Mucosa of rectum (tissue), 2 donors: ENCODE measurements around the gene ELF1.
"Not testable (repeated sequence)": the region's sequence is repeated elsewhere in the genome, so short reads cannot be mapped to it uniquely, and the experiment has no call there.

Experiments
- H3K27ac ChIP-seq, 2 donors: one replicate each; pipeline ENCODE4 v1.7.0; 2013; ENCODE audit warnings: inconsistent platforms in 2 of 2, low read depth in 2 of 2, low read length in 2 of 2
- H3K27me3 ChIP-seq, 2 donors: one replicate each; pipeline ENCODE4 v1.7.0; 2013; ENCODE audit warnings: low read length in 2 of 2; ENCODE audit not compliant: control insufficient read depth in 2 of 2, insufficient read depth in 2 of 2
- H3K36me3 ChIP-seq, 2 donors: one replicate each; pipeline ENCODE4 v1.7.0; 2013; ENCODE audit warnings: low read length in 2 of 2; ENCODE audit not compliant: control insufficient read depth in 2 of 2, insufficient read depth in 2 of 2
- H3K4me1 ChIP-seq, 2 donors: one replicate each; pipeline ENCODE4 v1.7.0; 2013; ENCODE audit warnings: low read length in 2 of 2, mild to moderate bottlenecking in 1 of 2; ENCODE audit not compliant: control insufficient read depth in 2 of 2, insufficient read depth in 2 of 2
- H3K4me3 ChIP-seq, 2 donors: one replicate each; pipeline ENCODE4 v1.7.0; 2013; ENCODE audit warnings: low read length in 2 of 2
- H3K9ac ChIP-seq, 2 donors: one replicate each; pipeline ENCODE4 v1.7.0; 2013; ENCODE audit warnings: low read length in 2 of 2, low read depth in 1 of 2, mild to moderate bottlenecking in 1 of 2
- H3K9me3 ChIP-seq, 2 donors: one replicate each; pipeline ENCODE4 v1.7.0; 2013; ENCODE audit warnings: low read length in 2 of 2; ENCODE audit not compliant: control insufficient read depth in 2 of 2
- donor health status: healthy.
- donor health status: Normal muscosa, but diverticular disease.

The ELF1 gene

GRCh38 chr13:41048640-41049039, 29.5 kb upstream of the ELF1 start:
- Histone ChIP-seq H3K9ac (no peak overlapping the region), H3K4me3 (no peak overlapping the region), H3K4me1 (peaks cover under 1 to 7% of the 10 kb centered on the region in 2 donors), H3K27ac (no peak overlapping the region), H3K9me3 (no peaks in the 10 kb centered on the region), H3K36me3 (peaks cover 0 to 2% of the 10 kb centered on the region in 2 donors), H3K27me3 (no peaks in the 10 kb centered on the region)

GRCh38 chr13:41042419-41042818, 23.3 kb upstream of the ELF1 start:
- H3K27ac ChIP-seq, H3K4me1 ChIP-seq, H3K36me3 ChIP-seq, H3K9me3 ChIP-seq, H3K9ac ChIP-seq, H3K27me3 ChIP-seq, H3K4me3 ChIP-seq: not testable (repeated sequence)

GRCh38 chr13:41040584-41041334, 21.6 kb upstream of the ELF1 start:
- no peak overlapping the region for H3K4me3 ChIP-seq
- no peaks in the 10 kb centered on the region for H3K27me3 ChIP-seq
- H3K9ac ChIP-seq = no peak overlapping the region
- no peaks in the 10 kb centered on the region for H3K36me3 ChIP-seq
- H3K27ac ChIP-seq = no peak overlapping the region
- H3K9me3 ChIP-seq = no peaks in the 10 kb centered on the region
- peaks cover 0 to 2% of the 10 kb centered on the region in 2 donors for H3K4me1 ChIP-seq

- Histone ChIP-seq H3K9me3 (no peaks in the 10 kb centered on the region), H3K4me3 (no peak overlapping the region), H3K27ac (no peak overlapping the region), H3K27me3 (no peaks in the 10 kb centered on the region), H3K36me3 (no peaks in the 10 kb centered on the region), H3K9ac (no peak overlapping the region), H3K4me1 (peaks cover 0 to 2% of the 10 kb centered on the region in 2 donors)
Measured at GRCh38 chr13:41039746-41040145, 20.6 kb upstream of the ELF1 start.

GRCh38 chr13:41036557-41036956, 17.4 kb upstream of the ELF1 start:
- not testable (repeated sequence) for H3K27me3 ChIP-seq, H3K4me1 ChIP-seq, H3K9me3 ChIP-seq, H3K27ac ChIP-seq, H3K36me3 ChIP-seq, H3K9ac ChIP-seq, H3K4me3 ChIP-seq

- Histone ChIP-seq H3K9me3 (no peaks in the 10 kb centered on the region), H3K4me1 (no peaks in the 10 kb centered on the region), H3K27ac (no peak overlapping the region), H3K9ac (no peak overlapping the region), H3K27me3 (no peaks in the 10 kb centered on the region), H3K4me3 (no peak overlapping the region), H3K36me3 (no peaks in the 10 kb centered on the region)
Measured at GRCh38 chr13:41034881-41035280, 15.8 kb upstream of the ELF1 start.

GRCh38 chr13:41034382-41034781, 15.3 kb upstream of the ELF1 start:
- Histone ChIP-seq H3K36me3 (no peaks in the 10 kb centered on the region), H3K9ac (no peak overlapping the region), H3K4me1 (no peaks in the 10 kb centered on the region), H3K4me3 (no peak overlapping the region), H3K27me3 (no peaks in the 10 kb centered on the region), H3K9me3 (no peaks in the 10 kb centered on the region), H3K27ac (no peak overlapping the region)

- Histone ChIP-seq H3K27me3 (no peaks in the 10 kb centered on the region), H3K36me3 (no peaks in the 10 kb centered on the region), H3K4me3 (no peak overlapping the region), H3K27ac (no peak overlapping the region), H3K4me1 (no peaks in the 10 kb centered on the region), H3K9me3 (no peaks in the 10 kb centered on the region), H3K9ac (no peak overlapping the region)
Measured at GRCh38 chr13:41032691-41033376, 13.7 kb upstream of the ELF1 start.

GRCh38 chr13:41029629-41030028, 10.5 kb upstream of the ELF1 start:
- H3K4me1 ChIP-seq = peaks cover 0 to 3% of the 10 kb centered on the region in 2 donors
- H3K27me3 ChIP-seq = no peaks in the 10 kb centered on the region
- peaks cover 0 to 2% of the 10 kb centered on the region in 2 donors for H3K36me3 ChIP-seq
- H3K9me3 ChIP-seq = no peaks in the 10 kb centered on the region
- no peak overlapping the region for H3K9ac ChIP-seq
- no peak overlapping the region for H3K4me3 ChIP-seq
- no peak overlapping the region for H3K27ac ChIP-seq

- Histone ChIP-seq H3K36me3 (peaks cover 0 to 2% of the 10 kb centered on the region in 2 donors), H3K9ac (no peak overlapping the region), H3K4me1 (peaks cover 0 to 3% of the 10 kb centered on the region in 2 donors), H3K4me3 (no peak overlapping the region), H3K27ac (no peak overlapping the region), H3K9me3 (no peaks in the 10 kb centered on the region), H3K27me3 (no peaks in the 10 kb centered on the region)
Measured at GRCh38 chr13:41028051-41028450, 8.9 kb upstream of the ELF1 start.
